ENCODE measurements around the gene RAB40C. TPM values are rescaled to one million over a fixed set of nuclear protein-coding genes. Genes with fewer than 3 reads are reported as not detected.

Gene RAB40C
- total RNA-seq, 1 donor from 2014 or later: 13.1 TPM

GRCh38 chr16:559411-560203 lies 30.3 kb upstream of the RAB40C start:
- Mint-ChIP-seq H3K4me1 (peaks cover 2% of the 10 kb centered on the region), H3K4me3 (no peak overlapping the region), H3K36me3 (ENCODE audit: low read depth) (no peaks in the 10 kb centered on the region), H3K27ac (no peak overlapping the region), H3K27me3 (peaks cover 10% of the 10 kb centered on the region), H3K9me3 (no peaks in the 10 kb centered on the region)
- DNase-seq (no peak), ATAC-seq (ENCODE audit: low read depth) (no peak)
- ChIA-PET POLR2A (no interaction called here), CTCF (no interaction called here)
- TF ChIP-seq, protein P1, sequence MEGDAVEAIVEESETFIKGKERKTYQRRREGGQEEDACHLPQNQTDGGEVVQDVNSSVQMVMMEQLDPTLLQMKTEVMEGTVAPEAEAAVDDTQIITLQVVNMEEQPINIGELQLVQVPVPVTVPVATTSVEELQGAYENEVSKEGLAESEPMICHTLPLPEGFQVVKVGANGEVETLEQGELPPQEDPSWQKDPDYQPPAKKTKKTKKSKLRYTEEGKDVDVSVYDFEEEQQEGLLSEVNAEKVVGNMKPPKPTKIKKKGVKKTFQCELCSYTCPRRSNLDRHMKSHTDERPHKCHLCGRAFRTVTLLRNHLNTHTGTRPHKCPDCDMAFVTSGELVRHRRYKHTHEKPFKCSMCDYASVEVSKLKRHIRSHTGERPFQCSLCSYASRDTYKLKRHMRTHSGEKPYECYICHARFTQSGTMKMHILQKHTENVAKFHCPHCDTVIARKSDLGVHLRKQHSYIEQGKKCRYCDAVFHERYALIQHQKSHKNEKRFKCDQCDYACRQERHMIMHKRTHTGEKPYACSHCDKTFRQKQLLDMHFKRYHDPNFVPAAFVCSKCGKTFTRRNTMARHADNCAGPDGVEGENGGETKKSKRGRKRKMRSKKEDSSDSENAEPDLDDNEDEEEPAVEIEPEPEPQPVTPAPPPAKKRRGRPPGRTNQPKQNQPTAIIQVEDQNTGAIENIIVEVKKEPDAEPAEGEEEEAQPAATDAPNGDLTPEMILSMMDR (IDR thresholded peaks at IDR 0.05): no peak
- intact Hi-C loops (cut with micrococcal nuclease): no loop called here

DNA sequence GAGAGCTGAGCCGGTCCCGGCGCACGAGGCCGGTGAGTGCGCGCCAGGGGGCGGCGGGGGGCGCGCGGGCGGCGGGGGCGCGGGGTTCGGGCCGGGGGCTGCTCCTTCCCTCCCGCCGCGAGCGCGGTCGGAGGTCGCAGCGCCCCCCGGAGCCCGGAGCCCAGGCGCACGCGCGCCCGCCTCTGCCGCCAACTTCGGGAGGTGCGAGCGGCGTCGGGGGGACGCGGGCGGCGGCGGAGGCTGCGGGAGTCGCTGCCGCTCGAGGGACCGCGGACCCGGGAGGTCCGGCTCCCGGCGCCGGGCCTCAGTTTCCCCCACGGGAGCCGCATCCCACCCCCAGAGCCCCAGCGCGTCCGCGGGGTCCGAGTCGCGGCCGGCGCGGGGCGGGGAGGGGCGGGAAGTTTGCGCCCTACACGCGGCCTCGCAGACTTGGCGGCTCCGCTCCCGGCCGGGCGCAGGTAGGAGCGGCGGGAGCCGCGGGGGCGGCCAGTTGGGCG lies 29.6 kb upstream of the RAB40C start, which contains the start of gene PRR35:
PRR35 (plus strand) TSS at position 191 of the 497 bp plus-strand sequence. CDS start 2,901 bp downstream, outside the sequence.
- TF ChIP-seq, protein P1 (IDR thresholded peaks at IDR 0.05): no peak
- Mint-ChIP-seq H3K27ac (no peak within 1 kb of the TSS), H3K4me1 (peaks cover 2% of the 10 kb centered on the region), H3K4me3 (no peak within 1 kb of the TSS), H3K36me3 (ENCODE audit: low read depth) (no peaks in the 10 kb centered on the region), H3K9me3 (no peaks in the 10 kb centered on the region), H3K27me3 (peaks cover 10% of the 10 kb centered on the region)
- ChIA-PET CTCF (no interaction called here), POLR2A (no interaction called here)
- DNase-seq: no peak
- intact Hi-C loops (cut with micrococcal nuclease): no loop called here
- ATAC-seq (ENCODE audit: low read depth): no peak

GRCh38 chr16:560701-561412 lies 29.0 kb upstream of the RAB40C start:
- Mint-ChIP-seq H3K27me3 (peaks cover 10% of the 10 kb centered on the region), H3K4me1 (peaks cover 2% of the 10 kb centered on the region), H3K27ac (no peak overlapping the region), H3K36me3 (ENCODE audit: low read depth) (no peaks in the 10 kb centered on the region), H3K4me3 (no peak overlapping the region), H3K9me3 (no peaks in the 10 kb centered on the region)
- POLR2A ChIA-PET: no interaction called here
- CTCF ChIA-PET: no interaction called here
- ATAC-seq (ENCODE audit: low read depth) (no peak), DNase-seq (no peak)
- TF ChIP-seq, protein P1 (IDR thresholded peaks at IDR 0.05): no peak
- intact Hi-C loops (cut with micrococcal nuclease): no loop called here

GRCh38 chr16:561413-561794 lies 28.5 kb upstream of the RAB40C start:
- Mint-ChIP-seq H3K4me1 (peaks cover 5% of the 10 kb centered on the region), H3K36me3 (ENCODE audit: low read depth) (no peaks in the 10 kb centered on the region), H3K27me3 (peaks cover 10% of the 10 kb centered on the region), H3K27ac (no peak overlapping the region), H3K9me3 (no peaks in the 10 kb centered on the region), H3K4me3 (no peak overlapping the region)
- CTCF ChIA-PET: no interaction called here
- DNase-seq (no peak), ATAC-seq (ENCODE audit: low read depth) (no peak)
- TF ChIP-seq, protein P1 (IDR thresholded peaks at IDR 0.05): no peak
- POLR2A ChIA-PET: no interaction called here
- intact Hi-C loops (cut with micrococcal nuclease): no loop called here
